GM10266 (cell line): Measurements from ENCODE around the gene GPC5.
"Not testable (repeated sequence)": the region's sequence is repeated elsewhere in the genome, so short reads cannot be mapped to it uniquely, and the experiment has no call there.

ENCODE experiments used
- DNase-seq: peaks from one replicate; pipeline ENCODE4 v3.0.0; 2012; ENCODE audit errors: extremely low spot score
- TF ChIP-seq, protein P1 (sequence below): IDR thresholded peaks from 2 replicates; pipeline ENCODE4 v1.5.1; 2012; ENCODE audit warnings: mild to moderate bottlenecking, low read depth; ENCODE audit not compliant: control insufficient read depth, insufficient read depth; ENCODE audit errors: missing control alignments

The GPC5 gene

DNA sequence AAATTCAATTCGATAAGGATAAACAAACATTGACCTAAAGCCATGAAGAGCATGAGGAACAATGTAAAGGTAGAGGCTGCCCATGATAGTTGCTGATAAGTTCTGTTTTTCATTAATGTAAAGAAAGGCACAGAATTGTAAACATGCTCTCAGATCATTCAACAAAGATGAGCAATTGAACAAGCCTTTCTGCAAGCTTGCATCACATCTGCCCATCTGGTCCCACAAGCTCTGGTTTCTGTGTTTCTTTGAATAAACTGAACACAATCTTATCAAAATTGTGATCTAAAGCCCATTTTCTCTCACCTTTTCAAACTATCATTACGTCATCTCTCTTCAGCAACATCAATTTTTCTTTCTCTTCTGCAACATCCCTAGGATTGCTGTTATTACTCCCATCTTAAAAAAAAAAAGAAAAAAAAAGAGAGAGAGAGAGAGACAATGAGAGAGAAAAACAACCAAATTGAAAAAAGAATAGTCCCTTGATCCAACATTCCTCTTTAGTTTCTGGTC, 1340.9 kb downstream of the GPC5 start:
- DNase-seq, result no peak
- TF ChIP-seq, protein P1, sequence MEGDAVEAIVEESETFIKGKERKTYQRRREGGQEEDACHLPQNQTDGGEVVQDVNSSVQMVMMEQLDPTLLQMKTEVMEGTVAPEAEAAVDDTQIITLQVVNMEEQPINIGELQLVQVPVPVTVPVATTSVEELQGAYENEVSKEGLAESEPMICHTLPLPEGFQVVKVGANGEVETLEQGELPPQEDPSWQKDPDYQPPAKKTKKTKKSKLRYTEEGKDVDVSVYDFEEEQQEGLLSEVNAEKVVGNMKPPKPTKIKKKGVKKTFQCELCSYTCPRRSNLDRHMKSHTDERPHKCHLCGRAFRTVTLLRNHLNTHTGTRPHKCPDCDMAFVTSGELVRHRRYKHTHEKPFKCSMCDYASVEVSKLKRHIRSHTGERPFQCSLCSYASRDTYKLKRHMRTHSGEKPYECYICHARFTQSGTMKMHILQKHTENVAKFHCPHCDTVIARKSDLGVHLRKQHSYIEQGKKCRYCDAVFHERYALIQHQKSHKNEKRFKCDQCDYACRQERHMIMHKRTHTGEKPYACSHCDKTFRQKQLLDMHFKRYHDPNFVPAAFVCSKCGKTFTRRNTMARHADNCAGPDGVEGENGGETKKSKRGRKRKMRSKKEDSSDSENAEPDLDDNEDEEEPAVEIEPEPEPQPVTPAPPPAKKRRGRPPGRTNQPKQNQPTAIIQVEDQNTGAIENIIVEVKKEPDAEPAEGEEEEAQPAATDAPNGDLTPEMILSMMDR, result no peak

DNA sequence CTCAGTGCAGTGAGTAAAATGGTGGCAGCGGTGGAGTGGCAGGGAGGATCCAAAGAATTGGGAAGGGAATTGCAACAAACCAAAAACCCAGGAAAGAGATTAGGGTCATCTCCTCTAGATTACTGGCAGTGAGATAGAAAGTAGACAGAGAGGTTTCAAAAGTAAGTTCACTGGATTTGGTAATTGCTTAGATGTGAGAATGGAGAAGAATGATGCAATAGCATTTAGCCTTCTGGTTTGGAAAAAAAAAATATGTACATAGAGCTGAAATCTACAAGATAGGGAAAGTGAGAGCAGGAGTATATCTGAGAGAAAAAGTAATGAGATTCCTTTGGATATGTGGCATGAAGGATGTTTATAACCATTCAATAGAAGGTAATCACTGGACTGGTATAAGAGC, 1345.6 kb downstream of the GPC5 start:
- TF ChIP-seq, protein P1, result no peak

DNA sequence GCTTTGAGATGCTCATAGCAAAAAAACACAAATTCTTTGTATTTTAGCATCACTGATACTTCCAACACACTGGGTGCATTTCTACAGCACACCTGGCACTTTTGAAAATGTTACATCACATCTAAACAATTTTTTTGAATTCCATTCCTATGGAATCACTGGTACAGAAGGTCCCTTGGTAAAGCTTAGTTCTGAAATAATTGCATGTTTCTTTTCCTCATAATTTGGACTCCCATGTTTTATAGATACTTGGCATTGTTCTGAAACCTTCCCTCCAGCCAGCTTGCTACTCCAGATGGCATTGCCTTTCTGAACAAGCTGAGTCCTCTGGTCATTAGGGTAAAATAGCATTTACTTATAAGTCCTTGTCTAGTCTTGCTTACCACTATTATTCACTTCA, 1346.8 kb downstream of the GPC5 start:
- no peak for DNase-seq
- TF ChIP-seq, protein P1, result no peak

More for the DNA sequence above, 1345.6 kb downstream of the GPC5 start:
- DNase-seq, result no peak

DNA sequence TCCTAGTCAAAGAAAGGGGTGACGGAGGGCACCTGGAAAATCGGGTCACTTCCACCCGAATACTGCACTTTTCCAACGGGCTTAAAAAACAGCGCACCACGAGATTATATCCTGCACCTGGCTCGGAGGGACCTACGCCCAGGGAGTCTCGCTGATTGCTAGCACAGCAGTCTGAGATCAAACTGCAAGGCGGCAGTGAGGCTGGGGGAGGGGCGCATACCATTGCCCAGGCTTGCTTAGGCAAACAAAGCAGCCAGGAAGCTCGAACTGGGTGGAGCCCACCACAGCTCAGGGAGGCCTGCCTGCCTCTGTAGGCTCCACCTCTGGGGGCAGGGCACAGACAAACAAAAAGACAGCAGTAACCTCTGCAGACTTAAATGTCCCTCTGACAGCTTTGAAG, 1354.3 kb downstream of the GPC5 start:
- not testable (repeated sequence) for DNase-seq

DNA sequence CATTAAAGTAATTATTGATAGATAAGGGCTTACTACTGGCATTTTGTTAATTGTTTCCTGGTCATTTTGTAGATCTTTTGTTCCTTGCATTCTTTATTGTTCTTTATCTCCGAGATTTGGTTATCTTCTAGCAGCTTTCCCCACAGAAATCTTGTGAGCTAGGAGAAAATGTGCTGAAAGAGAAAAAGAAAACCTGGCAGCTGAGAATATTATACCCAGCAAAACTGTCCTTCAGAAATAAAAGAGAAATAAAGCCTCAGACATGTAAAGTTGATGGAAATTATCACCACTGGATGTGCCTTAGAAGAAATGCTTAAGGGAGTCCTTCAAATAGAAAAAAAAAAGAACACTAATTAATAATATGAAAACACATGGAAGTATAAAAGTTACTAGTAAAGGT, 1363.3 kb downstream of the GPC5 start:
- TF ChIP-seq, protein P1, result no peak
- DNase-seq, result no peak

DNA sequence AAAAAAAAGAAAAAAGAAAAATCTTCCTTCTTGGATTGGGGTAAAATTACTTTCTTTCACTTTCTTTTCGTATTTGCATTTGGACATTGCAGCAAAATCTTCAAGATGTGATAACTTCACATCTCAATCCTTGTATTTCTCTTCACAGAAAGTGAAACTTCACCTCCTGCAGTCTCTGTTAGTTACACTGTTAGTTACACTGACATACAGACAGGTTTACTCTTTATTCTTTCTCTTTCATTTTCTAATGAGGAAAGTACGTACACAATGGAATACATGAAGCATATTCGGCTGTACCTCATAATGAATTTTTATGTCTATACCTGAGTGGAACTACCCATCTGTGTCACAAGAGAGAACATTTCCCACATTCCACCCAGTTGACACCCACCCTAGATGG, 1369.0 kb downstream of the GPC5 start:
- DNase-seq, result no peak
- TF ChIP-seq, protein P1, result no peak

DNA sequence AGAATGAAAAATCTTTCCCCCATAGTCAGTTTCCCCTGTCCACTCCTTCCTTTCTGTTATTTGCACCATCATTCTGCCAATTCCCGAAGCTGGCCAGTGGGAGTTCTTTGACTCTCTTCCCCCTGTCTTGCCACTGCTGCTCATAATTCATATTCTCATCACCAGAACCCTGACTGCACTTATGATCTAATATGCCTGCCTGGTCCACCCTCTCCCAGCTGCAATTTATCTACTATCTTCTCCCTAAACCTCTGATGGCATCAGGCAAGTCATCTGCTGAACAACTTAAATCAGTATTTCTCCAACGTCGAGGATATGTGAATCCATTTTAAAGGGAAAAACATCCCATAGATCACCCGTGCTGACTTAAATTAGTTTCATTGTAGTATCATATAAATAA, 1370.2 kb downstream of the GPC5 start:
- TF ChIP-seq, protein P1, result no peak
- no peak for DNase-seq

DNA sequence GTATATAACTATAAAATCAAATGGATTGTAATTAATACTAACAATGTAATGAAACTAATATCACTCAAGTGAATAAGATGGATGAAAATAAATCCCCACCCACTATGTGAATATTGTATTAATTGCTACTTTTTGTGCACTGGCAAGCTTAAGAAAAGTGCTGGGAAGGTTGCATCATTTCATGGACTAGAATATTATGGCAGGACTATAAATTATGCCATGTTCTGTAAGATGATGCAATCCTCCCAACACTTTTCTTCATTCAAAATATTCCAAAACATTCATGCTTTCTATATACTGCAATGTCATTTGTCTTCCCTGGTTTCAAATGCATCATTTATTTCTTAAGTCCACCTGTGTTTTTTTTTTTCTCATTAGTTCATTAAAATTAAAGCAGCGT, 1370.6 kb downstream of the GPC5 start:
- no peak for DNase-seq
- TF ChIP-seq, protein P1, result no peak
